Transverse colon (tissue), 4 donors: Measurements from ENCODE around the gene RALGPS1. TPM values are rescaled to one million over a fixed set of nuclear protein-coding genes. Genes with fewer than 3 reads are reported as not detected.

Source experiments
- DNase-seq: peaks from one replicate; pipeline ENCODE4 v3.0.0-alpha.2; 2019
- H3K27ac ChIP-seq, 4 donors: fragments of 200-600 bp; sonication (generic); 2 replicates each; pipeline ENCODE4 v1.5.1; 2016 to 2018; ENCODE audit warnings: inconsistent platforms in 4 of 4
- H3K27me3 ChIP-seq: fragments of 200-600 bp; sonication (generic); 2 replicates; pipeline ENCODE4 v1.5.1; 2017; ENCODE audit warnings: inconsistent platforms
- H3K36me3 ChIP-seq, 4 donors: fragments of 200-600 bp; sonication (generic); 2 replicates each; pipeline ENCODE4 v1.5.1; 2017 to 2019; ENCODE audit warnings: inconsistent platforms in 4 of 4
- H3K4me1 ChIP-seq, 4 donors: fragments of 200-600 bp; sonication (generic); 2 replicates each; pipeline ENCODE4 v1.5.1; 2017 to 2020; ENCODE audit warnings: inconsistent platforms in 4 of 4
- H3K4me3 ChIP-seq, 4 donors: fragments of 200-600 bp; sonication (generic); 1 replicate in 1 of 4; 2 replicates in 3 of 4; pipeline versions ENCODE4 v1.5.1 to v1.6.1; 2017 to 2019; ENCODE audit warnings: inconsistent platforms in 4 of 4
- H3K9me3 ChIP-seq, 2 donors: fragments of 200-600 bp; sonication (generic); 2 replicates each; pipeline ENCODE4 v1.5.1; 2017 to 2019; ENCODE audit warnings: inconsistent platforms in 2 of 2
- CTCF ChIP-seq, 5 experiments: fragments of 200-600 bp in 3 of 5; fragments of 450-650 bp in 2 of 5; sonication (generic) in 3 of 5; IDR thresholded peaks; 1 replicate in 2 of 5; 2 replicates in 3 of 5; pipeline ENCODE4 v1.5.1; 2016 to 2017; ENCODE audit warnings: antibody characterized with exemption in 5 of 5, inconsistent platforms in 3 of 5, mild to moderate bottlenecking in 2 of 5, moderate library complexity in 1 of 5
- EP300 ChIP-seq: sonication (generic); formaldehyde crosslinking; IDR thresholded peaks from one replicate; pipeline ENCODE4 v1.6.1; 2017; ENCODE audit warnings: antibody characterized with exemption, low read depth
- POLR2A ChIP-seq: fragments of 450-650 bp; IDR thresholded peaks from one replicate; pipeline ENCODE4 v1.6.1; 2016; ENCODE audit warnings: antibody characterized with exemption, mild to moderate bottlenecking, moderate library complexity
- POLR2AphosphoS5 ChIP-seq, 3 donors: sonication (generic); formaldehyde crosslinking; IDR thresholded peaks; one replicate each; pipeline ENCODE4 v1.6.1; 2016; ENCODE audit warnings: antibody characterized with exemption in 3 of 3
- WGBS, 2 donors: methylation state at CpG; one replicate each; pipeline ENCODE4 v1.1.5; 2018; ENCODE audit warnings: low coverage in 1 of 2; 5-methylcytosine and 5-hydroxymethylcytosine counted together
- in situ Hi-C, 4 donors: fragments of 200-750 bp; cut with MboI; loops; one replicate each; pipeline versions ENCODE4 v1.15.0 to v1.15.1; 2017; ENCODE audit warnings: low sequenced_read_pairs in 3 of 4, low pct_ligation_motif_present in 1 of 4, low pct_unique_long_range_greater_than_20kb in 1 of 4
- intact Hi-C: fragments of 100-400 bp; cut with DNase I; formaldehyde crosslinking; loops from one replicate; pipeline ENCODE4 v1.15.1; 2023; ENCODE audit warnings: low total_unique reads
- total RNA-seq, 4 donors: library from RNA; depleted of rRNA; stranded (reverse); fragments of >200 nt; gene quantifications; one replicate each; pipeline ENCODE4 v1.1.0, GENCODE V29; 2016

The RALGPS1 gene
- total RNA-seq, 4 donors from 2014 or later = 46.0 to 119 (median 87.6) TPM

- no peaks in the 10 kb centered on the region for H3K36me3 ChIP-seq
- no peak for DNase-seq
- H3K4me1 ChIP-seq = peaks cover 13 to 31% (median 22%) of the 10 kb centered on the region in 4 donors
- in situ Hi-C loops = no loop called here
- intact Hi-C loops = loop anchor here (5.0 kb wide), 1 partner anchor 55 kb away; no protein-coding TSS in a partner anchor
- H3K27me3 ChIP-seq = no peaks in the 10 kb centered on the region
- TF ChIP-seq CTCF (IDR thresholded peaks at IDR 0.05) (no peak), POLR2A (no peak), EP300 (no peak), POLR2AphosphoS5 (IDR thresholded peaks at IDR 0.05) (no peak)
- 73 to 83% methylated on average over 5 to 7 of the region's 7 CpGs for WGBS, 2 donors
- no peak overlapping the region for H3K4me3 ChIP-seq
- no peaks in the 10 kb centered on the region for H3K9me3 ChIP-seq
- peak overlapping the region; percentile 84 to 89 (median 84) for H3K27ac ChIP-seq
Measured at GRCh38 chr9:127186806-127187205, 272.2 kb downstream of the RALGPS1 start.

- Histone ChIP-seq H3K36me3 (no peaks in the 10 kb centered on the region), H3K9me3 (no peaks in the 10 kb centered on the region), H3K27ac (peak overlapping the region; percentile 84 to 89 (median 84)), H3K4me1 (peaks cover 13 to 31% (median 22%) of the 10 kb centered on the region in 4 donors), H3K4me3 (no peak overlapping the region), H3K27me3 (no peaks in the 10 kb centered on the region)
- TF ChIP-seq CTCF (IDR thresholded peaks at IDR 0.05) (no peak), POLR2A (no peak), POLR2AphosphoS5 (IDR thresholded peaks at IDR 0.05) (peak; percentile 82 to 87 (median 85)), EP300 (no peak)
- intact Hi-C loops = loop anchor here (5.0 kb wide), 1 partner anchor 55 kb away; no protein-coding TSS in a partner anchor
- DNase-seq = peak; percentile 54
- in situ Hi-C loops = no loop called here
- WGBS, 2 donors = 67 to 70% methylated on average over 1 to 14 of the region's 14 CpGs
Measured at GRCh38 chr9:127187231-127187956, 272.8 kb downstream of the RALGPS1 start.

GRCh38 chr9:127188396-127188795 lies 273.8 kb downstream of the RALGPS1 start:
- no peaks in the 10 kb centered on the region for H3K9me3 ChIP-seq
- no peaks in the 10 kb centered on the region for H3K27me3 ChIP-seq
- intact Hi-C loops (loop anchor here (5.0 kb wide), 1 partner anchor 56 kb away; no protein-coding TSS in a partner anchor), in situ Hi-C loops (no loop called here)
- peaks cover 13 to 31% (median 22%) of the 10 kb centered on the region in 4 donors for H3K4me1 ChIP-seq
- H3K27ac ChIP-seq = peak overlapping the region; percentile 84 to 89 (median 84)
- no peak for DNase-seq
- 100% methylated on average over 4 of the region's 4 CpGs; no CpG with 5 or more reads in 1 of the 2 donors for WGBS, 2 donors
- no peaks in the 10 kb centered on the region for H3K36me3 ChIP-seq
- no peak overlapping the region for H3K4me3 ChIP-seq
- TF ChIP-seq EP300 = no peak
- no peak for TF ChIP-seq POLR2A
- TF ChIP-seq CTCF (IDR thresholded peaks at IDR 0.05) = no peak
- no peak for TF ChIP-seq POLR2AphosphoS5 (IDR thresholded peaks at IDR 0.05)

GRCh38 chr9:127189628-127190027 lies 275.0 kb downstream of the RALGPS1 start:
- intact Hi-C loops = loop anchor here (5.0 to 10.0 kb wide), 2 partner anchors 57 to 225 kb away; no protein-coding TSS in a partner anchor
- in situ Hi-C loops = loop anchor here in 1 of 4 donors (10.0 kb wide), 1 partner anchor 225 kb away; no protein-coding TSS in a partner anchor
- TF ChIP-seq POLR2AphosphoS5 (IDR thresholded peaks at IDR 0.05) (no peak), POLR2A (no peak), EP300 (no peak), CTCF (IDR thresholded peaks at IDR 0.05) (no peak)
- Histone ChIP-seq H3K4me1 (peaks cover 13 to 31% (median 21%) of the 10 kb centered on the region in 4 donors), H3K9me3 (no peaks in the 10 kb centered on the region), H3K27ac (no peak overlapping the region), H3K4me3 (no peak overlapping the region), H3K27me3 (no peaks in the 10 kb centered on the region), H3K36me3 (no peaks in the 10 kb centered on the region)
- WGBS, 2 donors = 75 to 89% methylated on average over 4 to 5 of the region's 5 CpGs
- no peak for DNase-seq
